ENCODE data around the gene AOPEP.

Gene AOPEP

GRCh38 chr9:94990897-94991561 is 264.5 kb downstream of the AOPEP start:
- no peak for DNase-seq (ENCODE audit: extremely low read depth, low read depth)
- no peak for TF ChIP-seq CTCF (IDR thresholded peaks at IDR 0.05; ENCODE audit: low read depth, low read length)

GRCh38 chr9:94991961-94992907 is 265.7 kb downstream of the AOPEP start:
- DNase-seq (ENCODE audit: extremely low read depth, low read depth): no peak

DNA sequence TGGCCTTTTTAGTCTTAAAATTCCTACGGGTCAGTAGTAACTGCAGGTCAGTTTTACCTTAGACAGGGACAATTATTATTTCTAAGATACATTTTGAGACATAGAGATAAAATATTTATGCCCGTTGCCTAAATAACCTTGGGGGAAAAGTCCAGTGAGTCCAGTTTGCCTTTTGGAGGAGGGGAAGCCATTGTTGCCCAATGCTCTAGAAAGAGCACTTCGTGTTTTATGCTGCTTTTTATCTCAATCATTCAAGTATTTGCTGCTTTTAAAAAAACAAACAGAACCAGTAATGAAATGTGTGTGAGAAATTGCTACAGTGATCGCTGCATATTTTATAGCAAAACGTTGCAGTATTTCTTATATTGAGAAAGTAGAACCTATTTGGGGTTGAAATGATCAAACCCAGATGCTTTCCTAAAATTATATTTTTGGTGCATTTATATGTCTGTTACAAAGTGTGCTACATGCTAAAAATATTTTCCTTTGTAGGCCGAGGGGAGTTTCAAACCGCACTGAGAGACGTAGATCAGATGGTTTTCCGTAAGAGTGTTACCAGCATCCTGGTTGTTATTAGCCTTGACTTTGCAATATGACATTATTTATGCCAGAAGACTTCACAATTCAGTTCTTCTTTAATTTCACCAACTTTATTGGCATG is 266.8 kb downstream of the AOPEP start:
- no peak for TF ChIP-seq CTCF (IDR thresholded peaks at IDR 0.05; ENCODE audit: low read depth, low read length)
- DNase-seq (ENCODE audit: extremely low read depth, low read depth): no peak

More at GRCh38 chr9:94991961-94992907, 265.7 kb downstream of the AOPEP start:
- no peak for TF ChIP-seq CTCF (IDR thresholded peaks at IDR 0.05; ENCODE audit: low read depth, low read length)

GRCh38 chr9:94993821-94994165 is 267.3 kb downstream of the AOPEP start:
- TF ChIP-seq CTCF (IDR thresholded peaks at IDR 0.05; ENCODE audit: low read depth, low read length): no peak
- no peak for DNase-seq (ENCODE audit: extremely low read depth, low read depth)

GRCh38 chr9:94995048-94995693 is 268.7 kb downstream of the AOPEP start:
- TF ChIP-seq CTCF (IDR thresholded peaks at IDR 0.05; ENCODE audit: low read depth, low read length): no peak
- DNase-seq (ENCODE audit: extremely low read depth, low read depth): no peak

- no peak for TF ChIP-seq CTCF (IDR thresholded peaks at IDR 0.05; ENCODE audit: low read depth, low read length)
- no peak for DNase-seq (ENCODE audit: extremely low read depth, low read depth)
Measured at GRCh38 chr9:94996641-94997040, 270.1 kb downstream of the AOPEP start.
